Uterus (tissue), 2 donors: Measurements from ENCODE around the gene COL15A1.

ENCODE experiments used
- POLR2A ChIP-seq, 2 donors: fragments of 450-650 bp; IDR thresholded peaks; one replicate each; pipeline ENCODE4 v1.6.1; 2016; ENCODE audit warnings: antibody characterized with exemption in 2 of 2, mild to moderate bottlenecking in 1 of 2, moderate library complexity in 1 of 2
- TF ChIP-seq, protein P1 (sequence below), 4 experiments: fragments of 200-600 bp in 2 of 4; fragments of 450-650 bp in 2 of 4; sonication (generic) in 2 of 4; IDR thresholded peaks; one replicate each; pipeline ENCODE4 v1.5.1; 2016 to 2019; ENCODE audit warnings: antibody characterized with exemption in 4 of 4, mild to moderate bottlenecking in 2 of 4, moderate library complexity in 1 of 4

DNA sequence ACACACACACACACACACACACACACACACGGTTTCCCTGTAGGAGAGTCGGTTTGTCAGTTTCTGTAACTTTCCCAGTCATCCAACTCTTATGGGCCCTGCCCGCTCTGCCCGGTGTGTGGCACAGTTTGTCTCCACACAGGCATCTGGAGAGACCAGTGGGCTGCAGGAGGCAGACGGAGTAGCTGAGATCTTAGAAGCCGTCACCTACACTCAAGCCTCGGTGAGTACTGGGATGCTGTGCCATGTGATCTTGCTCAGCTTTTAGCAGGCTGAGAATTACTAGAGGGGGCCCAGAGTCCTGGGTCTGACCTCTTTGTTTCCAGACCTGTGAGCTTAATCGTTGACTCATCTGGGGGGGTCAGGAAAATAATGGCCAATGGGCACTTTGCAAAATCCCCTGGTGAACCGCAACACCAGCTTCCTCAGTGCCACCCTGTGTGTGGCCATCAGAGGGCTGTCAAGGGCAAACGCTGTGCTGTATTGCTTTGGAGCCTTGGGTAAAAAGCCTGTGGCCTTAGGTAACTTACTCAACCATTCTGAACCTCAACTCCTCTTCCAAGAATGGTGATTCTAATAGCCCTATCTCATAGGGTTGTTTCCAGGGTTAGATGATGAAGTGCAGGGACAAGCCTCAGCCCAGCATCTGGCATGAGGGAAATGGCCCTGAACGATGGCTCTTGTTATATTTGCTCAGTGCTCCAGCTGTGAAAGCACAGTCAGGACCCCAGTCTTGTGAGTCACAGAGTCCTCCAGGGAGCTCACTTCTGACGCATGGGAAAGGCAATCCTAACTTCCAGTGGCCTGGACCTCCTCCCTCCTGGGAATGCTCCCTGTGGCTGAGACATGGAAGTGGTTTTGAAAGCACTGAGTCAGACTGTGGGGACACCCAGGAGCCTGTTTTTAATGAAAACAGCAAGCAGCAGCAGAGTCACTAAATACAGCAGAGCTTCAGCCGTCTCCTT, 45.6 kb downstream of the COL15A1 start:
- TF ChIP-seq, protein P1, sequence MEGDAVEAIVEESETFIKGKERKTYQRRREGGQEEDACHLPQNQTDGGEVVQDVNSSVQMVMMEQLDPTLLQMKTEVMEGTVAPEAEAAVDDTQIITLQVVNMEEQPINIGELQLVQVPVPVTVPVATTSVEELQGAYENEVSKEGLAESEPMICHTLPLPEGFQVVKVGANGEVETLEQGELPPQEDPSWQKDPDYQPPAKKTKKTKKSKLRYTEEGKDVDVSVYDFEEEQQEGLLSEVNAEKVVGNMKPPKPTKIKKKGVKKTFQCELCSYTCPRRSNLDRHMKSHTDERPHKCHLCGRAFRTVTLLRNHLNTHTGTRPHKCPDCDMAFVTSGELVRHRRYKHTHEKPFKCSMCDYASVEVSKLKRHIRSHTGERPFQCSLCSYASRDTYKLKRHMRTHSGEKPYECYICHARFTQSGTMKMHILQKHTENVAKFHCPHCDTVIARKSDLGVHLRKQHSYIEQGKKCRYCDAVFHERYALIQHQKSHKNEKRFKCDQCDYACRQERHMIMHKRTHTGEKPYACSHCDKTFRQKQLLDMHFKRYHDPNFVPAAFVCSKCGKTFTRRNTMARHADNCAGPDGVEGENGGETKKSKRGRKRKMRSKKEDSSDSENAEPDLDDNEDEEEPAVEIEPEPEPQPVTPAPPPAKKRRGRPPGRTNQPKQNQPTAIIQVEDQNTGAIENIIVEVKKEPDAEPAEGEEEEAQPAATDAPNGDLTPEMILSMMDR (IDR thresholded peaks at IDR 0.05): no peak
- no peak for TF ChIP-seq POLR2A (IDR thresholded peaks at IDR 0.05)
